GM11168 (cell line): ENCODE data around the gene PTPRN2.
"Not testable (repeated sequence)": the region's sequence is repeated elsewhere in the genome, so short reads cannot be mapped to it uniquely, and the experiment has no call there.

Experiments used
- in situ Hi-C: fragments of 300-500 bp; cut with MboI; formaldehyde crosslinking; loops from one replicate; pipeline ENCODE4 v1.12.0; 2022; ENCODE audit warnings: low sequenced_read_pairs; ENCODE audit not compliant: unreplicated experiment

PTPRN2 gene

DNA sequence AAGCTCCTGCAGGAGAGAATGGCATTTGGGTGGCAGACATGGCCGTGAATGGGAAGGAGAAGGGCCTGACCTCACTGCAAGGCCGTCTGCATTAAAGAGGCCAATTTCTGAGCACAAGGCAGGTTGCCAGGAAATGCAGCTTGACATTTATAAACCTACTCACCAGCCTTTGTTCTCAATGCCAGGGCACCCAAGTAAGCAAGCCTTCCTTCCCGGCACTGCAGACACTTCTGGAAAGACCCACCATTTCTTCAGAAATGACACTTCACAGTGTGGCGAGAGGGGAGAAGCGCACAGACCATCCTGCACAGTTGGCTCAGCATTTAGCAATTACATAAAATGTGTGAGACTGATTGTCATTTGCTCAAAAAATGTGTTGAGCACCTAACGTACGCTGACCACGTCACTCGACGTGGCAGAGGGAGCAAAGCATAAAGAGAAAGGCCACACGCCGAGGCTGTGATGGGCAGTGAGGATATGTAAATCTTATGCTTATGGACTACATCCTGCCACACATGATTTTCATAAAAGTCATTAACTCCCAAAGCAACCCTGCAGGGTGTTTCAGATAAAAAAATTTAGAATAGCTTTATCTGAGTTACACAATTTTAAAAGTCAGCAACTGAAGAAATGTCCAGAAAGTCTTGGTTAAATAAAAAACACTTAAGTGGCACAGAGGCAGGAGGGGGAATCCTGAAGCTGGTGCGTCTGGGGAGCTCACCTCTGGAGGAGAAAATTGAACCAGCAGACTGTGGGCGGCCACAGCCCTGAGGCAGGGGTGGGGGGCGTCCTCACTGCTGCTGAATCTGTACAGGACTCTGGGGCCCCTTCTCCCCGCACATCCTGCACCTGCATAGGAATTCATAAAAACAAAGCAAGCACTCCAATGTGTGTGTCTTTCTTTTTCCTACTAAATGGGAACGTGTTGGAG is 543.8 kb downstream of the PTPRN2 start:
- in situ Hi-C loops, result no loop called here

DNA sequence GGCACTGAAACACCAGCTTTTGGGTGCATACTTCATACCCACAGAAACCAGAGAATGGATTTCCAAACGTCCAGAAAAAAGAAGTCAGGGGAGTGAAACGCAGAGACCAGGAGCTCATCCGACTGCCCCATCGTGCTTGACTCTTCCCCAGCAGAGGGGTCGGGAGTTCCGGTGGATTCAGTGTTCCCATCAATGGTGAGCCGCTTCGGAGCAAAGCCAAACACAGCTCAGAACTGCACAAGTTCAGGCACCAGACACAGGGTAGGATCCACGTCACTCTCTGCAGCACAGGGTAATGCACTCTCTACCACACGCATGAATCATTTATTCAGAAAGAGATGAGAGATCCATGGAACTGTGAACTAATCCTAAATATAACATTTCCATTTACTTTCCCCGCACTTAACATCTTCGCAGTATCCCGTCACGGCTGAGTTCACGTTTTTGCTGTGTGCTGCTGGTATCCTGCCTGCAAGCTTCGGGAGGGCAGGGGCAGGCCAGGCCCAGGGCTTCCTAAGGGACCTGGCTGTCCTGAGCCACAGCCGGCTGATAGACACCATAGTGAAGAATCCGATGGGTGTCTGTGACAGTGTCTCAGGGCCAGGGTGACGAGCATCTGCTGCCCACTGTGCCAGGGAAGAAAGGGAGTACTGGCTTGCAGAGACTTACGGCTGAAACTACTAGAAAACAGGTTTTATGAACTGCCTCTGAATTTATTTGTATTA is 545.3 kb downstream of the PTPRN2 start:
- in situ Hi-C loops, result no loop called here

DNA sequence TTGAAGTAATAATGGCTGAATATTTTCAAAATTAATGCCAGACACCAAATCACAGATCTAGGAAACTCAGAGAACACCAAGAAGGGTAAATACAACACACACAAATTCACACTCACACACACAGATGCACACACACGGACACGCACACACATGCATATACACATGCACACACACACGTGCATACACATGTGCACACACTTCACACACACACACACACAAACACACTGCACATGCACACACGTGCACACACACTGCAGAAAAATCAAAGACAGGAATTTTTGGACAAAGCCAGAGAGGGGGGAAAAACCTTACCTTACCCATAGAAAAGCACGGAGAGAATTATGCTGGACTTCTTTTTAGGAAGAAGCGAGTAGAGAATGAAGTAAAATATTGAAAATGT is 547.4 kb downstream of the PTPRN2 start:
- in situ Hi-C loops, result no loop called here

DNA sequence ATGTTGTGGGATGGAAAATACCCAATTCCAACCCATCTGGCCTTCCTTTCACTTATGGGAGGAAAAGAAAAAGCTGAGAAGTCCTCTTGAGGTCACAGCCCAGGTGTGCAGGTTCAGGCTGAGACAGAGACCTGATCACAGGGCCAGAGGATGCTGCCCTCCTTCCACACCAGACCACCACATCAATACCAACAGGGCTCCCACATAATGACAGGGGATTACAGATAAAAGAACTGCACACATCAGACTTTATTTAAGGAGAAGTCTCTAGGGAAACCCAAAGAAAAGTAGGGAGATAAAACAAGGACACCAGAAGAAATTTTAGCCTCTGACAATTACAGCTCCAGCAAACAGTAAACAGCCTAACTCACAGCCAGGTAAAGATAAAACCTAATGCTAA is 548.4 kb downstream of the PTPRN2 start:
- in situ Hi-C loops, result no loop called here

DNA sequence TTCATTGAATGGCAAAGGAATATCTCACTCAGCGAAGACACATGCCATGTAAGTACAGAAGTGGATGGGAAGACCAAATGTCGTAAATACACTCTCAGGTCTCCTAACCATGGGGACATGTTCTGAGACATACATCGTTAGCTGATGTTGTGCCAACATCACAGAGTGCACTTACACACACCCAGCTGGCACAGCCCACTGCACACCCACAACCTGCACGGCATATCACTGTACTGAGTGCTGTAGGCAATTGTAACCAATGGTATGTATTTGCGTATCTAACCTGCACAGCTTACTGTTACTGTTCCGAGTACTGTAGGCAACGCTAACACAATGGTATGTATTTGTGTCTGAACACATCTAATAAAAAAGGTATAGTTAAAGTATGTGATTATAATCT is 550.4 kb downstream of the PTPRN2 start:
- in situ Hi-C loops, result no loop called here

DNA sequence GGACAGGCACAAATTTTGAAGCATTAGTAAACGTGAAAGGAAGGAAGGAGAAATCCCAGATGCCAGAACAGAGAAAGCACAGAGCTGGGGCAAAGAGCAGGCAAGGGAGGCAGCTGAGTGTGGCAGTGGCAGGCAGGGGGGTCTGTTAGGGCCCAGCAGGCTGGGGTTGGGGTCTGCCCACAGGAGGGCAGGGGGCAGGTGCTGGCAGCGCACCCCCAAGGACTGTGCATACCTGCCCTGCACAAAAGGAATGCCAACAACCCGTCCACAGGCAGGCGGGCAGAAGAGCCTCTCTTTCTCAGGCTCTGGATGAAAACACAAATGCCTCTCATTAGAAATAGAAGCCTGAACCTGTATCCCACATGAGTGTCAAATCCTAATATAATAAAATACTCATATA is 552.3 kb downstream of the PTPRN2 start:
- in situ Hi-C loops, result no loop called here

DNA sequence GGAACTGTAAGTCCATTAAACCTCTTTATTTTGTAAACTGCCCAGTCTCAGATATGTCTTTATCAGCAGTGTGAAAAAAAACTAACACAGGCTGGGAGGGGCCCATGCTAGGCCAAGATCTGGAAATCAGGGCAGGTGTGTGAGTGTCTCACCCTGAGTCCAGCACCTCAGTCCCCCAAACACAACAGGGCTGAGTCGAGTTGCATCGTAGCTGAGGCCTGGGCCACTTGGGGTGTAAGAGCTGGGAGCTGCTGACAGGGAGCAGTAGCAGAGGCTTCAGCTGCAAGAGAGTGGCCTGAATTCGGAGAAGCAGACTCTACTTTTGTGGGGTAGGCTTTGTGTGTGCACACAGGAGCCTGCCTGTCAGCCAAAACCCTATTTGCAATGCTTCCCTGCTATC is 553.1 kb downstream of the PTPRN2 start:
- in situ Hi-C loops, result no loop called here

DNA sequence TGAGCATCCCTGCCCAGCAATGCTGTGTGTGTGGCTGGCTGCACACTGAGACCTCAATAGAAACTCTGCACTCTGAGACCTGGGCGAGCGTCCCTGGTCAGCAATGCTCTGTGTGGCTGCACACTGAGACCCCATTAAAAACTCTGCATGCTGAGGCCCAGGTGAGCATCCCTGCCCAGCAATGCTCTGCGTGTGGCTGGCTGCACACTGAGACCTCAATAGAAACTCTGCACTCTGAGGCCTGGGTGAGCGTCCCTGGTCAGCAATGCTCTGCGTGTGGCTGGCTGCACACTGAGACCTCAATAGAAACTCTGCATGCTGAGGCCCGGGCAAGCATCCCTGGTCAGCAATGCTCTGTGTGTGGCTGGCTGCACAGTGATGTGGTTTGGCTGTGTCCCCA is 553.7 kb downstream of the PTPRN2 start:
- in situ Hi-C loops, result not testable (repeated sequence)

DNA sequence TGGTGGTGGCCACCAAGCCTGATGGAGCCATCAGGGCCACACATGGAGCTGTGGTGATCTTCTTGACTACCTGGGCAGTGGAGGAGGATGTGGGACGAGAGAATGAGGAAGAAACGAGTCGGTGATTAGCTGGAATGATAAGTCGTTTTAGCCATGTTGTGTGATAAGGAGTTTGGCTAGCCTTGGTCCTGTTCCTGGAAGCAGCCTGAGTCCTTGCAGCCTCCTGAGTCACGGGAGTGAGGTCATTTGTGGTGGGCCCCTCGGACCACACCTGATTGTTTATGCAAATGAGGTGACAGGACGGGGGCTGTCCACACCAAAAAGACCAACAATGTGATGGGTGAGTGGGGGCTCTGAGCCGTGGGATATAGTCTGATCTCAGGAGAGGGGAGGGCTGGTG is 554.4 kb downstream of the PTPRN2 start:
- in situ Hi-C loops, result no loop called here

DNA sequence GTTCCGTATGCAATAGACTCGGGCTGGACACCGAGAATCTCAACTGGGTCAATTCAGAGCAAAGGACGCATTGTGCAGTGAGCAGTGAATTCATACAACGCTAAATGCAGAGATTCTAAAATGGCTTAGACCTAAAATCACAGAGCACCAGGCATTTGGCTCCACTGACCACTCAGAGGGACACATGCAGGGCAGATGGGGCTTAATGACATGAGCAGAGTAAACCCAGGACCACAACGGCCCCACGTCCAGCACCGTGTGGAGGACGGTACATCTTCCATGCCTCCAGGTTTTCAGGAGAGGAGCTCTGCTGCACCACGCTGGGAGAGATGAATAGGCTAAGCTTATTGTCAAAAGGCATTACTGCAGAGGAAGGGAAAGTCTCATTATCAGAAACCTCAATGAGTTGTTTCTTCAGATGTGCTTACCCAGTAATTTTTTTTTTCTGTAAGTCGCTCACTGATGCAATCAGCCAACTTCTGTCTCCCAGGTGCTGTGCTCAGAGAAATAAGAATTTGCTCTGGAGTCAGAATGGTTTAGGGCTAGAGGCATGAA is 555.0 kb downstream of the PTPRN2 start:
- in situ Hi-C loops, result no loop called here

DNA sequence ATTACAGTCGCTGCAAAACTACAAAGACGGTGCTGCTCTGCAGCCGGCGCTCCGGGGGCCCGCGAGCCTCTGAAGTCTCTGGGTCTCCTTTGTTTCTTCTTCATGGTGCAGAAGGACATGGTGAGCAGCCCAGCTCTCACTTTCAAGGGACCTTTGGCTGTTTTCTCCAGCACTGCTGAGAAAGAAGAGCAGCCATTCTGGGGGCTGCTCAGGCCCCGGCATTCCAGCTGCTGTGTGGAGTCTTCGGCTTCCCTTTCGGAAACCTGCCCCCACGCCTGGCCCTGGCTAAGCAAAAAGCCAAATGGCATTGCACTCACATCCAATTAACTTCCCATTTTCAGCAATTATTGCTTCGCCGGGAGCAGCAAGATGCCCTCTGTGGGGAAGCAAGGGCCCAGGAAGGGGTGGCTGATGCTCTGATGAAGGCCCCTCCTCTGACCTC is 555.7 kb downstream of the PTPRN2 start:
- in situ Hi-C loops, result no loop called here

DNA sequence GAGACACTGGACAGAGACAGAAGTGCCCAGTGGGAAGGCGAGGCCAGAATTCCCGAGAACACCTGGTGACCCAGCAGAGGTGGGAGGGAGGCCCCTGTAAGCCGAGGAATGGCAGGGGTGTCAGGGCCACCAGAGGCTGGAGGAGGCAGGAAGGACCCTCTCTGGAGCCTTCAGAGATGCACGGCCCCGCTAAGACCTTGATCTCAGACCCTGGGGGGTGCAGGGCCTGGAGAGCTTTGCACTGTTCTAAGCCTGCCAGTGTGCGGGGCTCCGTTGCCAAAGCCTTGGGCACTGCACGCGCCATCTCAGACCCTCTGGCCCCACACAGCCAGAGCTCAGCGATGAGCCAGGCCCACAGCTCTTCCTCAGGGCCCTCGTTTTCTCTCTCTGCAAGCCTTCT is 557.1 kb downstream of the PTPRN2 start:
- in situ Hi-C loops, result no loop called here

DNA sequence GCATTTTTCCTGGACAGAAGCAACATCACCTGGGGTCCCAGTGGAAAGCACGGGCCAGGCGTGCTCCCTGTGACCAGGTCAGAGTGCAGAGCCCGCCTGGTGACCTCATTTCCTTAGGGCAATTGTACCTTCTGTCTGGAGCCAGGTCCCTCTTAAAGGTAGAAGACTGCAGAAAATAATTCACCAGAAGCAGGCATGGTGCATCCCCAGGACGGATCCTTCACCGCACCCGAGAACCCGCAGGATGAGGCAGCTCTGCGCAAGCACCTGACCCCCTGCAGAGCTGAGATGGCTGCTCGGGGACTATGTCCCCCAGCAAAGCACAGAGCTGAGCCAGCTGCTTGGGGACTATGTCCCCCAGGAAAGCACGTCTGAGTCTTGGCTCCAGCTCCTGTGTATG is 557.6 kb downstream of the PTPRN2 start:
- in situ Hi-C loops, result no loop called here

DNA sequence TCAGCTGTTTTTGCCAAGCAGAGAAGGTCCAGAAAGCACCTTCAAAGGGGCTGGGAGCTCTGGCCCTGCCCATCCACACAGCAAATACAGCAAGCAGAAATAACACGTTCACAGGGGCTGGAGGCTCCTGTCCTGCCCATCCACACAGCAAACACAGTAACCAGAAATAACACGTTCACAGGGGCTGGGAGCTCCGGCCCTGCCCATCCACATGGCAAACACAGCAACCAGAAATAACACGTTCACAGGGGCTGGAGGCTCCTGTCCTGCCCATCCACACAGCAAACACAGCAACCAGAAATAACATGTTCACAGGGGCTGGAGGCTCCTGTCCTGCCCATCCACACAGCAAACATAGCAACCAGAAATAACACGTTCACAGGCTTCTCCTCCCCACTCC is 558.1 kb downstream of the PTPRN2 start:
- in situ Hi-C loops, result no loop called here

DNA sequence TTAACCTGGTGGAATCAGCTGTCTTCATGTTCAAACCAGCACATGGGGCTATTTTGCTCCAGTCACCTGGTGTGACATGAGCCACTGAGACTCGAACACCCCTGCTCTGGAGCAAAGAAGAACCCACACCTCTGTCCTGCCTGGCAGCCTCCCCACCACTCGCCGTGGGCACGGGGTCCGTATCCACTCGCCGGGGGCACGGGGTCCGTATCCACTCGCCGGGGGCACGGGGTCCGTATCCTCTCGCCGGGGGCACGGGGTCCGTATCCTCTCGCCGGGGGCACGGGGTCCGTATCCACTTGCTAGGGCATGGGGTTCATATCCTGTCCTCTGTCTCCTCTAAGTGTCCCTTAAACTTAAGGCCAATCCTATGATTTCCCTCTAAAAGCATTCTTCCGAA is 558.7 kb downstream of the PTPRN2 start:
- in situ Hi-C loops, result no loop called here

DNA sequence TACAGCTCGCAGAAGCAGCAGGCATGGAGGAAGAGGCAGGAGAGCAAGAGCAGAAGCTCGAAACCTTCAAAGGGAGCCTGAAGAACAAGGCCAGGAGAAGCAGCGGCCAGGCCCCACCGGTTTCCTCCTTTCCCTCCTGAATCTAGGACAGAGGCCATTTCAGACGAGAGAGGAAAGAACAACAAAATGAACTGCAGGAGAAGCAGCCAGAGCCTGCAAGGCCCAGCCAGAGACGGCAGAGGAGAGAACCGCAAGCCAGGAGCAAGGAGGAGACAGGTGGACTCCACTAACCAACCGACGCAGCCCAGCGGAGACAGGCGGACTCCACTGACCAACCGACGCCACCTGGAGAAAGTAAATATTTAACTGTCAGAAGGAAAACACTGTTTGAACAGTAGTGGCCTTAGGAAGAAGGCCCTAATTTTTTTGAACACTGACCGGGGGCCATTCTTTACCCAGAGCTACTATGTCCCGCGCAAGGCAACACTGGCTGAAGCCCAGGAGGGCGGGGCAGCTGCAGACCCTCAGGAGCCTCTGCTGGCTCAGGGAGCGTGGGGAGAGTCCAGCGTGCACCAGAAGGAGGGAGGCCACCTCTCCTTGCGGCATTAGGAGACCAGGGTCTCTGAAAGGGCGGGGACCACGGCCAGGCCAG is 559.2 kb downstream of the PTPRN2 start:
- in situ Hi-C loops, result no loop called here

DNA sequence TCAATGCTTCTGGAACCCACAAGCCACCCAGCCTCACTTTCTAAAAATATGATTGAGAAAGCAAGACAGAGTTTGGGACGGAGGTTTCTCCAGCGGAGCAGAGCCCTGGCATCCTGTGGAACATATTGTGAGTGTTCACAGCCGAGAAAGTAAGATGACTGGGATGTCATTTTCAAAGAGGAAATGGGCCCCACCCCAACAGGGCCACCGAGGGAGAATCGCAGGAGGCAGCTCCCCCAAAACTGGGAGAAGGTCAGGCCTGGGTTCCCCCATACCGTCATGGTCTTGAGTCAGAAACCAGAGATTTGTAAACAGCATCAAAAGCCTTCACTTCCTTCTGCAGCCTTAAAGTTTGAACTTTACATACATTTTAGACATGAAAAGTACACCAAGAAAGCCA is 560.0 kb downstream of the PTPRN2 start:
- in situ Hi-C loops, result no loop called here

DNA sequence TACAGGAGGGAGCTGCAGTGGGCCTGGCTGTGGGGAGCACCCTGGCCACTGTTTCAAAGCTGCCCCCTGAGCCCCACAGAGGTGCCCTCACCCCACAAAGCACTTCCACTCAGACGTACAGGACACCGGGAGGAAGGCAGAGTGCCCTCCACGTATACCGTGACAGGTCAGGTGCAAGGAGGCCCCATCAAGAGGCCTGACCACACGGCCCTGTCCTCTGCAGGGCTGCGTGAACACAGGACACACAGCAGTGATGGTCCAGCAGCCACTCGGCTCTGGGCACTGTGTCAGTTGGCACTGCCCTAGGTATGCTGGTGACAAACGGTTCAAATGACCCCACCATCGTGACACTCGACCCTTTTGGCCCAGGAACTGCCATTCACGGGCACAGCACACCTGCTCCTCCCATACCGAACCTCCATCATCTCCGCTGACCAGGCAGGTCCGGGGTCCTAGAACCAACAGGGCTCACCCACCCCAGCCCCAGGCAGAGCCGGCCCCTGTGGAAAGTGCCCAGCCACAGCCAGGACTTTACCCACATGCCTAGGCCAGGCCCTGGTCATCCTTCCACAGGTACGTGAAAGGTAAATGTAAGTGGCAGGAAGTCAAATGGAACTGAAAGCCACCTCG is 560.9 kb downstream of the PTPRN2 start:
- in situ Hi-C loops, result no loop called here

DNA sequence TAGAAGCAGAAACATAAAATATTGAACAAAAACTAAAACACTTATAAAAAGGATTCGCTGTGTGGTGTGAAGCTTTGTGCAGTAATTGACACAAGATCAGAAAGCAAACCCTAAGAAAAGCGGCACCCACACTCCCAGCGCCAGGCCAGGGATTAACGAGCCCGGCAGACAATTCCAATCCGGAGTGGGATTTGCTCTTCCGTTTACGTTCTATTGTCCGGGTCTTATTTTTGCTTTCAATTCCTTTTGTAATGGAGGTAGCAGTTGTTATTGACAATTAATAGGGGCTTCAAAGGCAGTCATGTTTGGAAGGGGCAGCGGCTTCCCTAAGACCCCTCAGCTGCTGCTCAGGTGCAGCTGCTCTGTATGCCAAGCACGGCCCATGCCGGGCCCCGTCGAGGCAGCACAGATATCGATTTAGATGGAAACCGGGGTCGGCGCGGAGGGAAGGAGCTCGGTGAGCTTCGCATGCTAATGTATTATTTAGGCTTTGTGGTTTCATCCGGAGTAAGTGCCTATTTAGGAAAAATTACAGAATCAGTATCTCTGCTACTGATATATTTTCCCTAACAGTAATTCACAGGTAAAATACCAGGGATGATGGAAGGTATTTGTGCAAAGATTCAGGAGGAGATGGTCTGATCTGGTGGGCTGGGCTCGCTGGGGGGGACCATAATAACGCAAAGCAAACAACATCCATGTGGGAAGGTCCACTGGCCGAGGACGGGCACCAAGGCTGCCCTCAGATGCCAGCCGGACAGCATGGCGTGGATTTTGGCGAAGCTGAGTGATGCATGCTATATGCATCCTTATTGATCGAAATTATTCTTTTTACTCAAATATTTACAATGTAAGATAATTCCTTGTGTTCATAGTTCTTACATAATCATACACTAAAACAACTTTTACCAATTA is 561.7 kb downstream of the PTPRN2 start:
- in situ Hi-C loops, result no loop called here
